ENCODE measurements around the gene C19orf18.
"Not testable (repeated sequence)": the region's sequence is repeated elsewhere in the genome, so short reads cannot be mapped to it uniquely, and the experiment has no call there.

Gene C19orf18

GRCh38 chr19:58010507-58010906 lies 36.2 kb upstream of the C19orf18 start:
- Histone ChIP-seq H3K27me3 (peaks cover 28% of the 10 kb centered on the region), H3K4me3 (ENCODE audit: low read depth in 1 of 2, low read length in 1 of 2) (no peak overlapping the region), H3K4me1 (ENCODE audit: control insufficient read depth in 1 of 2, insufficient read depth in 1 of 2, low read depth in 1 of 2, low read length in 1 of 2) (peaks cover 12% of the 10 kb centered on the region in 2 experiments), H3K27ac (no peak overlapping the region), H3K9me3 (no peaks in the 10 kb centered on the region), H3K36me3 (no peaks in the 10 kb centered on the region)
- TF ChIP-seq, protein P1, sequence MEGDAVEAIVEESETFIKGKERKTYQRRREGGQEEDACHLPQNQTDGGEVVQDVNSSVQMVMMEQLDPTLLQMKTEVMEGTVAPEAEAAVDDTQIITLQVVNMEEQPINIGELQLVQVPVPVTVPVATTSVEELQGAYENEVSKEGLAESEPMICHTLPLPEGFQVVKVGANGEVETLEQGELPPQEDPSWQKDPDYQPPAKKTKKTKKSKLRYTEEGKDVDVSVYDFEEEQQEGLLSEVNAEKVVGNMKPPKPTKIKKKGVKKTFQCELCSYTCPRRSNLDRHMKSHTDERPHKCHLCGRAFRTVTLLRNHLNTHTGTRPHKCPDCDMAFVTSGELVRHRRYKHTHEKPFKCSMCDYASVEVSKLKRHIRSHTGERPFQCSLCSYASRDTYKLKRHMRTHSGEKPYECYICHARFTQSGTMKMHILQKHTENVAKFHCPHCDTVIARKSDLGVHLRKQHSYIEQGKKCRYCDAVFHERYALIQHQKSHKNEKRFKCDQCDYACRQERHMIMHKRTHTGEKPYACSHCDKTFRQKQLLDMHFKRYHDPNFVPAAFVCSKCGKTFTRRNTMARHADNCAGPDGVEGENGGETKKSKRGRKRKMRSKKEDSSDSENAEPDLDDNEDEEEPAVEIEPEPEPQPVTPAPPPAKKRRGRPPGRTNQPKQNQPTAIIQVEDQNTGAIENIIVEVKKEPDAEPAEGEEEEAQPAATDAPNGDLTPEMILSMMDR (IDR thresholded peaks at IDR 0.05) = no peak

DNA sequence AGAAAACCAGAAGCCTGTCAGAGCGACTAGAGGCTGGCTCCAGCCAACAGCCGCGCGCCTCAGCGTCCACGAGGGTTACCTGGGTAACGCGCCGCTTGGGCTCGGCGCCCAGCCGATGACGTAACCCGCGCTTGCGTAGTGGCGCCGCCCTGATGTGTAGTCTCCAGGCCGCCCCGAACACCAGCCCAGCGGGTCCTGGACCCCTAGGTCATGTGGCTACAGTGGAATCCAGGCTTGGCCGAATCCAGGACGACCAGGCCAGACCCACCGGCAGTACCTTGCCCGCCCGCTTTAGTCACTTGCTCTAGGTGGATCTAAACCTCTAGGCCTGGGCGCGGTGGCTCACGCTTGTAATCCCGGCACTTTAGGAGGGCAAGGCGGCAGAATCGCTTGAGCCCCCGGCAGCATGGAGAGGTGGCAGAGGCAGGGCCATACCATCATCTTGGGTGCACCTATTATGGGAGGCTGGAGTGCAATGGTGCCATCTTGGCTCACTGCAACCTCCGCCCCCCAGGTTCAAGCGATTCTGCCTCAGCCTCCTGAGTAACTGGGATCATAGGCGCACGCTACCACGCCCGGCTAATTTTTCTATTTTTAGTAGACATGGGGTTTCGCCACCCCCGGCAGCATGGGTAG lies 35.5 kb upstream of the C19orf18 start:
- Histone ChIP-seq H3K4me3 (ENCODE audit: low read depth in 1 of 2, low read length in 1 of 2) (peak overlapping the region; percentile 62 to 65), H3K9me3 (no peaks in the 10 kb centered on the region), H3K27ac (no peak overlapping the region), H3K4me1 (ENCODE audit: control insufficient read depth in 1 of 2, insufficient read depth in 1 of 2, low read depth in 1 of 2, low read length in 1 of 2) (peaks cover 12% of the 10 kb centered on the region in 2 experiments), H3K36me3 (no peaks in the 10 kb centered on the region), H3K27me3 (peaks cover 28% of the 10 kb centered on the region)
- TF ChIP-seq, protein P1 (IDR thresholded peaks at IDR 0.05) = no peak

DNA sequence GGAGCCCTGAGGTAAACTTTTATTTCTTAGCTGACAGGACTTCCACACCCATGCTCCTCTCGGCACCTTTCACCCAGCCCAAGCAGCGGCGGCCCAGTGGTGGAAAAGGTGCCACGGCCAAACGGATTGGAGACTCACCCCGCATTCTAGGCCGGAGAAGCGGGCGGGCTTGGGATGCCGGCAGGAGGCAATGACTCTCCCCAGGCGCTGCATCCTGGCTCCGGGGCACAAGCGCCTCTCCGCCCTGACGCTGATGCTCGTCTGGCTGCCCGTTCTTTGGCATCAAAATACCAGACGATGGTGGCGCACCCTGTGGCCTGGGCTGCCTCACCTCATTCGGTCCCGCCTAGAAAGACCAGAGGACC lies 34.9 kb upstream of the C19orf18 start:
- Histone ChIP-seq H3K27me3 (peaks cover 28% of the 10 kb centered on the region), H3K9me3 (no peaks in the 10 kb centered on the region), H3K27ac (no peak overlapping the region), H3K36me3 (no peaks in the 10 kb centered on the region), H3K4me3 (ENCODE audit: low read depth in 1 of 2, low read length in 1 of 2) (peak overlapping the region; percentile 62 to 65), H3K4me1 (ENCODE audit: control insufficient read depth in 1 of 2, insufficient read depth in 1 of 2, low read depth in 1 of 2, low read length in 1 of 2) (peaks cover 12% of the 10 kb centered on the region in 2 experiments)
- TF ChIP-seq, protein P1 (IDR thresholded peaks at IDR 0.05) = no peak

GRCh38 chr19:58008877-58009276 lies 34.5 kb upstream of the C19orf18 start:
- H3K9me3 ChIP-seq, H3K36me3 ChIP-seq, H3K27ac ChIP-seq: not testable (repeated sequence)
- Histone ChIP-seq H3K4me3 (ENCODE audit: low read depth in 1 of 2, low read length in 1 of 2) (peak overlapping the region in 1 of 2 experiments; percentile 62), H3K27me3 (peaks cover 28% of the 10 kb centered on the region), H3K4me1 (ENCODE audit: control insufficient read depth in 1 of 2, insufficient read depth in 1 of 2, low read depth in 1 of 2, low read length in 1 of 2) (peaks cover 12 to 13% of the 10 kb centered on the region in 2 experiments)

DNA sequence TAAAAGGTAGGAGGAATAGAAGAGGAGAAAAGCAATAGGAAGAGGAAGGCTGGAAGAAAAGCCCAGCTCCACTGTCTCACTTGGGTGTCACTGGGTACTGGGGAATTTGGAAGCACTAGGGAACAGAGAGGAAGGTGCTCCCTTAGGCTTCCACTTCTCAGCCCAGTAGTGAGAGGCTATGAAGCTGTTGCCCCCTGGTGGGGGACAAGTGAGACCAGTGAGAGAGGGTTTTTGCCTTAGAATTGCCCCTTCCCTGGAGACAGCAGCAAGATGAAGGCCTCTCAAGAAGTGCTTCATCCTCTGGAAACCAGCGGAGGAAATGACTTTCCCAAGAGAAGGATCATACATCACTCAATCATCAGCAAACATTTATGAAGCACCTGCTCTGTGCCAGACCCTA lies 33.0 kb upstream of the C19orf18 start:
- Histone ChIP-seq H3K9me3 (no peaks in the 10 kb centered on the region), H3K27me3 (peaks cover 28% of the 10 kb centered on the region), H3K36me3 (no peaks in the 10 kb centered on the region), H3K27ac (no peak overlapping the region), H3K4me3 (ENCODE audit: low read depth in 1 of 2, low read length in 1 of 2) (no peak overlapping the region), H3K4me1 (ENCODE audit: control insufficient read depth in 1 of 2, insufficient read depth in 1 of 2, low read depth in 1 of 2, low read length in 1 of 2) (peaks cover 17 to 24% of the 10 kb centered on the region in 2 experiments)
- TF ChIP-seq, protein P1 (IDR thresholded peaks at IDR 0.05) = no peak

DNA sequence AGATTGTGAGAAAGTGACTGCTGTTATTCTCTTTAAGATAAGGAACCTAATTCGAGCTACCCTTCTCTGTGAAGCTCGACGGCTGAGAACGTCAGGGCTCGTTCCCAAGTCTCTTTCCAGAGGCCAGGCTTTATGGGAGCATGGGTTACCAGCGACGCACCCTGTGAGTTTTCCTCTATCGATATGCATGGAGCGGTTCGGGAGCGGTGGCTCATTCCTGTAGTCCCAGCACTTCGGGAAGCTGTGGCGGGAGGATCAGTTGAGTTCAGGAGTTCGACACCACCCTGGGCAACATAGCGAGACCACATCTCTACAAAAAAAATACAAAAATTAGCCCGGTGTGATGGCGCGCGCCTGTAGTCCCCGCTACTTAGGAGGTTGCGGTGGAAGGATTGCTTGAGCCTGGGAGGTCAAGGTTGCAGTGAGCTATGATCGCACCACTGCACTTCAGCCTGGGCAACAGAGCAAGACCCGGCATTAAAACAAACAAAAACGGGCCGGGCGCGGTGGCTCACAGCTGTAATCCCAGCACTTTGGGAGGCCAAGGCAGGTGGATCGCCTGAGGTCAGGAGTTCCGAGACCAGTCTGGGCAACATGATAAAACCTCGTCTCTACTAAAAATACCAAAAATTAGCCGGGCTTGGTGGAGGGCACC lies 29.0 kb upstream of the C19orf18 start:
- H3K4me3 ChIP-seq (ENCODE audit: low read depth in 1 of 2, low read length in 1 of 2) = peak overlapping the region; percentile 71 to 86
- TF ChIP-seq, protein P1 (IDR thresholded peaks at IDR 0.05) = no peak
- peaks cover 17% of the 10 kb centered on the region for H3K36me3 ChIP-seq
- H3K9me3 ChIP-seq = no peaks in the 10 kb centered on the region
- H3K27ac ChIP-seq = peak overlapping the region; percentile 87
- peaks cover 14 to 23% of the 10 kb centered on the region in 2 experiments for H3K4me1 ChIP-seq (ENCODE audit: control insufficient read depth in 1 of 2, insufficient read depth in 1 of 2, low read depth in 1 of 2, low read length in 1 of 2)
- peaks cover under 1% of the 10 kb centered on the region for H3K27me3 ChIP-seq
